Tibial nerve (tissue), 4 donors: ENCODE results near the gene ODR4.
"Not testable (repeated sequence)": the region's sequence is repeated elsewhere in the genome, so short reads cannot be mapped to it uniquely, and the experiment has no call there.

Experiments
- CTCF ChIP-seq, 5 experiments: fragments of 200-600 bp in 3 of 5; fragments of 450-650 bp in 2 of 5; sonication (generic) in 3 of 5; IDR thresholded peaks; one replicate each; pipeline ENCODE4 v1.5.1; 2016 to 2019; ENCODE audit warnings: antibody characterized with exemption in 5 of 5, mild to moderate bottlenecking in 3 of 5, moderate library complexity in 2 of 5
- EP300 ChIP-seq, 2 donors: sonication (generic); formaldehyde crosslinking; IDR thresholded peaks; one replicate each; pipeline ENCODE4 v1.6.1; 2017; ENCODE audit warnings: antibody characterized with exemption in 2 of 2, mild to moderate bottlenecking in 1 of 2
- POLR2A ChIP-seq, 2 donors: fragments of 450-650 bp; IDR thresholded peaks; one replicate each; pipeline ENCODE4 v1.6.1; 2017; ENCODE audit warnings: antibody characterized with exemption in 2 of 2, mild to moderate bottlenecking in 2 of 2, moderate library complexity in 2 of 2

GRCh38 chr1:186347837-186348691 lies 27.6 kb upstream of the ODR4 start:
- not testable (repeated sequence) for TF ChIP-seq CTCF, POLR2A, EP300 (IDR thresholded peaks at IDR 0.05)
